HG03159 (cell line): Measurements from ENCODE around the gene USP33.
"Not testable (repeated sequence)": the region's sequence is repeated elsewhere in the genome, so short reads cannot be mapped to it uniquely, and the experiment has no call there.

Experiments
- ATAC-seq: cut with Tn5 transposase; IDR thresholded peaks from one replicate; pipeline ENCODE4 v1.9.1; 2021; ENCODE audit warnings: mild to moderate bottlenecking, moderate library complexity; ENCODE audit not compliant: unreplicated experiment

Gene USP33

GRCh38 chr1:77759071-77760028, at the start of gene USP33:
USP33 (minus strand) TSS chr1:77759852; CDS start chr1:77741697, 18,155 bp downstream.
- peak; percentile 93 for ATAC-seq

DNA sequence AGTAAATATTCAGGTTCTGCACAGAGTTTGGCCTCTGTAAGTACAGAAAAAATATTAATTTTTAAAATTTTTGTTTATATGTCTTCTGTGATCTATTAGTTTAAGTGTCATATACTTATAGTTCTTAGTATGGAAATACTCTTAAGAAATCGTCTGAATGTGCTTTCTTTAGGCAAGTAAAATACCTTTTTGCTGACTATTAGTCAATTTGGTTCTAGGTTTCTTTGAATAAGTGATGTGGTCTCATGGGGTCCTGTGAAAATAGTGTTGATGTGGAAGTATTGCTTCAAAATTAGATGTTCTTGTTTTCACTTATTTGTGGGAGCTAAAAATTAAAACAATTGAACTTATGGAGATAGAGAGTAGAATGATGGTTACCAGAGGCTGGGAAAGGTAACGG, 43.7 kb upstream of the USP33 start:
- no peak for ATAC-seq

- no peak for ATAC-seq
Observed at GRCh38 chr1:77802026-77802425, 42.4 kb upstream of the USP33 start.

GRCh38 chr1:77797991-77798390, 38.3 kb upstream of the USP33 start:
- ATAC-seq, result no peak

DNA sequence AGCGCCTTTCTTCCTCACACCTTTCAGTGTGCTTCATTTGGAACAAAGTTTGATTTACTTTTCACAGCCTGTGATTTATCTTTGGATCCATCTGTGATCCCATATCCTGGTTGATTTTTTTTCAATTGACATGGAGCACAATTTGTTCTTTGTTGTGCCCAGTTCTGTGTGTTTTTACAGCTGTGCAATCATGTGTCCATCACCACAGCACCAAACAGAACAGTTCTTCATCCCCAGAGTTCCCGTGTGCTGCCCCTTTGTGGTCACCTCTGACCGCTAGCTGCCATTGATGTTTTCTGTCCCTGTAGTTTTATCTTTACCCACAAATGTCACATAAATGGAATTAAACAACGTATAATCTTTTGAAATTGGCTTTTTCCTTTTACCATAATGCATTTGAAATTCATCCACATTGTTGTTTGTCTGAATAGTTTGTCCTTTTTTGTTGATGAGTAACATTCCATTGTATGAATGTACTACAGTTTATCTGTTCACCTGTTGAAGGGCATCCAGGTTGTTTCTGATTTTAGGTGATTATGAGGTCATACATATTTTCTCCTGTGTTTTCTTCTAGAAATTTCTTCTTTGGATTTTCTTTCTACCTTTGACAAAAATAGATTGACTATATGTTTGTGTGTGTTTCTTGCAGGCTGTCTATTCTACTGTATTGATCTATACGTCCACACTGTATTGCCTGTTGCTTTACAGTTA, 37.2 kb upstream of the USP33 start:
- ATAC-seq, result no peak

GRCh38 chr1:77794550-77794949, 34.9 kb upstream of the USP33 start:
- no peak for ATAC-seq

GRCh38 chr1:77786093-77786741, 26.6 kb upstream of the USP33 start:
- ATAC-seq, result not testable (repeated sequence)

- ATAC-seq, result no peak
Observed at GRCh38 chr1:77783141-77783540, 23.5 kb upstream of the USP33 start.

- ATAC-seq, result no peak
Observed at GRCh38 chr1:77781683-77782082, 22.0 kb upstream of the USP33 start.

DNA sequence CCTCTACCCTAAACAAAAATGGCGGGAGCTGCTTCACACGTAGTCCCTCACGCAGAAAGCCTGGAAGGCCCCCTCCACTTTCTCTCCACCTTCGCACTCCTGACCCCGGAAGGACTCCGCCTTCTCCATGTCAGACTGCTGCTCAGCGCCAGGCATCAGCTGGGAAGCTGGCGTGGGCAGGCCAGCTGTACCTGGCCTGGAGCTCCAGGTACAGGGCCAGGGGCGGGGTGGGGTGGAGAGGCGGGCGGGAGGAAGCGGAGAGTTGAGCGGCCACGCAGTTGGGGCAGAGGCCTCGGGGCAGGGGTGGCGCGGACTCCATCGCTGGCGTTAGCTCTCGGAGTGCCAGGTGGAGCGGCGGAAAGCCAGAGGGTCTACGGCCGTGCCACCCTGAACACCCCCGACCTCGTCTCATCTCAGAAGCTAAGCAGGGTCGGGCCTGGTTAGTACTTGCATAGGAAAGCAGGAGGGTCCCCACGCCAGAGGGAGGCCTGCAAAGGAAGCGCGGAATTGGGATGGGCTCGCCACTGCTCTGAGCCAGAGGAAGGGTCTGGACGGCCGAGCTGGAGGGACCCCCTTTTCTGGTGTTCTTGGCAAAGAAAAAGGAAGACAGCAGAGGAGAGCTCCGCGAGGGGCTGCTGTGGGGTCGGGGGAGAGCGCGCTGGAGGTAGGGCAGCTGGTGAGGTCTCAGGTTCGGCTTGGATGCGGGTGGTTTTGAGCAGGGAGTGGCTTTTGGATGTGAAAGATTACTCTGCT, 20.1 kb upstream of the USP33 start, which contains the start of gene MIGA1:
TSS of gene MIGA1 (plus strand) at position 121 of the 753 bp plus-strand sequence. CDS start 3,604 bp downstream, outside the sequence.
- ATAC-seq, result peak; percentile 87

DNA sequence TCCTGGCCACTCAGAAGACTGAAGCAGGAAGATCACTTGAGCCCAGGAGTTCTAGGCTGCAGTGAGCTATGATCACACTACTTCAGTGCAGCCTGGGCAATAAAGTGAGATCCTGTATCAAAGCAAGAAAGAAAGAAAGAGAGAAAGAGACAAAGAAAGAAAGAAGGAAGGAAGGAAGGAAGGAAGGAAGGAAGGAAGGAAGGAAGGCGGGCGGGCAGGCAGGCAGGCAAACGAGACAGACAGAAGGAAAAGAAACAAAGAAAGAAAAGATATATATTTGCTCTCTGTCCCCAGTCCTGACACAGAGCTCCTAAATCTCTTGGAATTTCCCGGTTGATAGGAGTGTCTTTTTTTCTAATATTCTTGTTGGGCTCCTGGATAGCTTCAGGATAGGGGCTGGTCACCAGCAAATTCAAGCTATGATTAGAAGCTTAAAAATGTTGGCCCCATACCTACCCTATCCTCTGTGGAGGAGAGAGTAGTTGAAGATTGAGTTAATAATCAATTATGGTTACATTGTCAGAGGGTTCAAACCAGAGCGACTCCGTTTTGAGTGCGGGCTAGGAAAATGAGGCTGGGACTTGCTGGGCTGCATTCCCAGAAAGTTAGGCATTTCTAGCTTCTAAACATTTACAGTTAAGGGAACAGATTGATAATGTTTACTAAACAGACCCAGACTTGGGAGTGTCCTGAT, 16.5 kb upstream of the USP33 start:
- no peak for ATAC-seq

DNA sequence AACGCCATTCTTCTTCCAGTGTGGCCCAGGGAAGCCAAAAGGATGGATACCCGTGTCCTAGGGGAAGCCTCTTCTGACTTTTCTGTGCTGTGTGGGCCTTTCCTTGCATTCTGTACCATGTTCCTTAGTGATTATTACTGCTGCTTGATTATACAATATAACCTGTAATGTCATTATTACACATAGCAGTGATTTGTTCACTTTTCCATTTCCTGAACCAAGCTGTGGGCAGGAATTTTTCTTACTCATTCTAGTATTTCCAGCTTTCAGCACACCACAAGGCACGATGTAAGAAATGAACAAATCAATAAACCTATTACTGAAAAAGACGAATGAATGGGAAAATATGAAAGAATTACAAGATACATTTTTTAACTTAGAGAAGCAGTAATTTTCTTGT, 8.4 kb upstream of the USP33 start:
- ATAC-seq, result no peak

- ATAC-seq, result no peak
Observed at GRCh38 chr1:77762072-77762476, 2.4 kb upstream of the USP33 start.

GRCh38 chr1:77757603-77758002, 2.0 kb downstream of the USP33 start:
- ATAC-seq, result no peak

GRCh38 chr1:77757066-77757584, 2.5 kb downstream of the USP33 start:
- no peak for ATAC-seq

GRCh38 chr1:77756052-77756754, 3.4 kb downstream of the USP33 start:
- ATAC-seq, result no peak

- ATAC-seq, result not testable (repeated sequence)
Observed at GRCh38 chr1:77749489-77749888, 10.2 kb downstream of the USP33 start.

DNA sequence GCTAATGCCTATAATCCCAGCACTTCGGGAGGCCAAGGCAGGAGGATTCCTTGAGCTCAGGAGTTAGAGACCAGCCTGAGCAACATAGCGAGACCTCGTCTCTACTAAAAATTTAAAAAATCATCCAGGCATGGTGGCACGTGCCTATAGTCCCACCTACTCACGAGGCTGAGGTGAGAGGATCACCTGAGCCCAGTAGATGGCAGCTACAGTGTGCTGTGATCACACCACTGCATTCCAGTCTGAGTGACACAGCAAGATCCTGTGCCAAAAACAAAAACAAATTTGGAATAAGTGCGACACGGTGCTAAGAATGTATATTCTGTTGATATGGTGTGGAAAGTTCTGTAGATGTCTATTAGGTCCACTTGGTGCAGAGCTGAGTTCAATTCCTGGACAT, 15.1 kb downstream of the USP33 start:
- no peak for ATAC-seq

DNA sequence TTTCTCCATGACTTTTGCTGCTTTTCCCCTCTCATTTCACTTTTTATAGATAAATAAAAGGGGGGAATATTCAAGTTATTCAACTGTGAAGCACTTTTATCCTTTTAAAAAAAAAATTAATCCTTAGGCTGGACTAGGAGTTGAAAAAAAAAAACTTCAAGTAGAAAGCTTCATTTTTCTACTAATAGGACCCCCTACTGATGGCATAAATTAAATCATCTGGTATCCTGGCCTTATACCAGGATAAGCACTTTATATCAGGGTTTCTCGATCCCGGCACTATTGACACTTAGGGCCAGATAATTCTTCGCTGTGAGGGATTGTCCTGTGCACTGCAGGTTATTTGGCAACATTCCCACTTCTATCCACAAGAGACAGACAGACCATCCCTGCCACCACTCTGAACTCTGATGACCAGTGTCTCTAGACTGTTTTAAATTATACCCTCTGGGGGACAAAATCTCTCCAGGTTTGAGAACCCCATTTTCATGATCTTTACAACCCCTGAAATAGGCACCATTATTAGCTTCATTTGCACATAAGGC, 17.6 kb downstream of the USP33 start:
- ATAC-seq, result no peak
